Endothelial cell of umbilical vein (primary cell): ENCODE measurements around the gene DUSP8.

Source experiments
- EZH2 ChIP-seq: IDR thresholded peaks from 2 replicates; pipeline ENCODE4 v1.6.1; 2012; ENCODE audit warnings: borderline replicate concordance, low read depth, mild to moderate bottlenecking, moderate library complexity, low read length, inconsistent platforms; ENCODE audit not compliant: severe bottlenecking
- JUN ChIP-seq: IDR thresholded peaks from 2 replicates; pipeline ENCODE4 v1.6.1; 2011; ENCODE audit warnings: borderline replicate concordance, low read depth; ENCODE audit not compliant: insufficient read length, insufficient read depth
- POLR2A ChIP-seq: IDR thresholded peaks from 2 replicates; pipeline ENCODE4 v1.6.1; 2012; ENCODE audit warnings: low read depth, mild to moderate bottlenecking, control low read depth, low read length
- TF ChIP-seq, protein P1 (sequence below): IDR thresholded peaks from 2 replicates; pipeline ENCODE4 v1.6.1; 2011; ENCODE audit not compliant: insufficient read depth, insufficient read length
- TF ChIP-seq, protein P2 (sequence below), 2 donors: IDR thresholded peaks; 1 replicate in 1 of 2; 2 replicates in 1 of 2; pipeline ENCODE4 v1.5.1; 2011; ENCODE audit warnings: low read length in 2 of 2, mild to moderate bottlenecking in 2 of 2, moderate library complexity in 2 of 2, control low read depth in 1 of 2, inconsistent platforms in 1 of 2, low read depth in 1 of 2; ENCODE audit not compliant: insufficient read depth in 1 of 2; ENCODE audit errors: extremely low read depth in 1 of 2

DNA sequence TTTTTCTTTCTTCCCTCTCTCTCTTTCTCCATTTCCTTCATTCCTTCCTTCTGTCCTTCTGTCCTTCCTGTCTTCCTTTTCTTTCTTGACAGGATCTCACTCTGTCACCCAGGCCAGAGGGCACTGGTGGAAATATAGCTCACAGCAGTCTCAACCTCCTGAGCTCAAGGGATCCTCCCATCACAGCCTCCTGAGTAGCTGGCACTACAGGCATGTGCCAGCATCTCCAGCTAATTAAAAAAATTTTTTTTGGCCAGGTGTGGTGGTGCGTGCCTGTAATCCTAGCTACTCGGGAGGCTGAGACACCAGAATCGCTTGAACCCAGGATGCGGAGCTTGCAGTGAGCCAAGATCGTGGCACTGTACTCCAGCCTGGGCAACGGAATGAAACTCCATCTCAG is 4.8 kb upstream of the DUSP8 start:
- TF ChIP-seq, protein P1, sequence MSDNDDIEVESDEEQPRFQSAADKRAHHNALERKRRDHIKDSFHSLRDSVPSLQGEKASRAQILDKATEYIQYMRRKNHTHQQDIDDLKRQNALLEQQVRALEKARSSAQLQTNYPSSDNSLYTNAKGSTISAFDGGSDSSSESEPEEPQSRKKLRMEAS: no peak
- TF ChIP-seq, protein P2, sequence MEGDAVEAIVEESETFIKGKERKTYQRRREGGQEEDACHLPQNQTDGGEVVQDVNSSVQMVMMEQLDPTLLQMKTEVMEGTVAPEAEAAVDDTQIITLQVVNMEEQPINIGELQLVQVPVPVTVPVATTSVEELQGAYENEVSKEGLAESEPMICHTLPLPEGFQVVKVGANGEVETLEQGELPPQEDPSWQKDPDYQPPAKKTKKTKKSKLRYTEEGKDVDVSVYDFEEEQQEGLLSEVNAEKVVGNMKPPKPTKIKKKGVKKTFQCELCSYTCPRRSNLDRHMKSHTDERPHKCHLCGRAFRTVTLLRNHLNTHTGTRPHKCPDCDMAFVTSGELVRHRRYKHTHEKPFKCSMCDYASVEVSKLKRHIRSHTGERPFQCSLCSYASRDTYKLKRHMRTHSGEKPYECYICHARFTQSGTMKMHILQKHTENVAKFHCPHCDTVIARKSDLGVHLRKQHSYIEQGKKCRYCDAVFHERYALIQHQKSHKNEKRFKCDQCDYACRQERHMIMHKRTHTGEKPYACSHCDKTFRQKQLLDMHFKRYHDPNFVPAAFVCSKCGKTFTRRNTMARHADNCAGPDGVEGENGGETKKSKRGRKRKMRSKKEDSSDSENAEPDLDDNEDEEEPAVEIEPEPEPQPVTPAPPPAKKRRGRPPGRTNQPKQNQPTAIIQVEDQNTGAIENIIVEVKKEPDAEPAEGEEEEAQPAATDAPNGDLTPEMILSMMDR (IDR thresholded peaks at IDR 0.05; ENCODE audit: extremely low read depth in 1 of 2, insufficient read depth in 1 of 2, low read depth in 1 of 2, low read length in 2 of 2): no peak
- TF ChIP-seq POLR2A (no peak), JUN (no peak), EZH2 (no peak)
